ENCODE results near the gene C9orf72. TPM values are rescaled to one million over a fixed set of nuclear protein-coding genes. Genes with fewer than 3 reads are reported as not detected.
A peak's percentile ranks its signal among the peaks of the same experiment; 100 is the strongest.

Gene C9orf72
- polyA plus RNA-seq, 1 donor (not counting 4 experiments of a cell fraction or from before 2014, with no cell fraction given), result 7.7 TPM

DNA sequence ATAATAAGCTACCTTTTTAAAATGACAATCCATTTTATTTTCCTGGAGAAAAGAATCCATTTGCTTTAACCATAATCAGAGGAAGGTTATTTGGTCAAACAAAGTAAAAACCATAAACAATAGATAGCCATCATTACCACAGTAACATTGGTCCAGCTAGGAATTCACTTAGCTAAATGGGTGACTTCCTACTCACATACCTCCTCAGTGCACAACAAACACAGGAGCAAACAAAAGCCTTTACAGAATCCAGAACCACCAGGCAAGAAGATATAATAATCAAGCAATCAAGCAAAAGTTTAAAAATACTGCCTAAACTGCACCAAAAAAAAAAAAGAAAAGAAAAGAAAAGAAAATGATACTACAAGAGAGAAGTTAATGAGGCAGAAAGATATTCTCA, 50.1 kb downstream of the C9orf72 start:
- FAIRE-seq, result peak; percentile 67
- peak overlapping the region; percentile 10 for H3K4me2 ChIP-seq (ENCODE audit: control insufficient read depth, extremely low read depth, insufficient read depth, low read depth, low read length)
- TF ChIP-seq EZH2 (IDR thresholded peaks at IDR 0.05; ENCODE audit: low read length), result no peak
- TF ChIP-seq, protein P1, sequence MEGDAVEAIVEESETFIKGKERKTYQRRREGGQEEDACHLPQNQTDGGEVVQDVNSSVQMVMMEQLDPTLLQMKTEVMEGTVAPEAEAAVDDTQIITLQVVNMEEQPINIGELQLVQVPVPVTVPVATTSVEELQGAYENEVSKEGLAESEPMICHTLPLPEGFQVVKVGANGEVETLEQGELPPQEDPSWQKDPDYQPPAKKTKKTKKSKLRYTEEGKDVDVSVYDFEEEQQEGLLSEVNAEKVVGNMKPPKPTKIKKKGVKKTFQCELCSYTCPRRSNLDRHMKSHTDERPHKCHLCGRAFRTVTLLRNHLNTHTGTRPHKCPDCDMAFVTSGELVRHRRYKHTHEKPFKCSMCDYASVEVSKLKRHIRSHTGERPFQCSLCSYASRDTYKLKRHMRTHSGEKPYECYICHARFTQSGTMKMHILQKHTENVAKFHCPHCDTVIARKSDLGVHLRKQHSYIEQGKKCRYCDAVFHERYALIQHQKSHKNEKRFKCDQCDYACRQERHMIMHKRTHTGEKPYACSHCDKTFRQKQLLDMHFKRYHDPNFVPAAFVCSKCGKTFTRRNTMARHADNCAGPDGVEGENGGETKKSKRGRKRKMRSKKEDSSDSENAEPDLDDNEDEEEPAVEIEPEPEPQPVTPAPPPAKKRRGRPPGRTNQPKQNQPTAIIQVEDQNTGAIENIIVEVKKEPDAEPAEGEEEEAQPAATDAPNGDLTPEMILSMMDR (optimal IDR thresholded peaks at IDR 0.05 in 1 of 3, IDR thresholded peaks at IDR 0.05 in 1 of 3, conservative IDR thresholded peaks at IDR 0.05 in 1 of 3; ENCODE audit: extremely low read depth in 1 of 3, insufficient read depth in 2 of 3, low read length in 3 of 3), result no peak
- dilution Hi-C loops (cut with MboI; ENCODE audit: extremely low pct_ligation_motif_present, low sequenced_read_pairs), result no loop called here
- no peaks in the 10 kb centered on the region for H3K9me1 ChIP-seq (ENCODE audit: control insufficient read depth, extremely low read depth, insufficient read depth, low read length)
- H3K27ac ChIP-seq (ENCODE audit: control insufficient read depth, insufficient read depth, low read length), result peak overlapping the region; percentile 32
- no peaks in the 10 kb centered on the region for H3K9me3 ChIP-seq (ENCODE audit: control insufficient read depth, low read depth, low read length)
- no peak for DNase-seq (ENCODE audit: low read depth, low spot score)
- H4K20me1 ChIP-seq (ENCODE audit: control insufficient read depth, extremely low read depth, insufficient read depth, low read length), result no peaks in the 10 kb centered on the region
- H3K9ac ChIP-seq (ENCODE audit: control insufficient read depth, extremely low read depth, insufficient read depth, low read length), result no peak overlapping the region
- peaks cover 75% of the 10 kb centered on the region for H3K79me2 ChIP-seq (ENCODE audit: control insufficient read depth, insufficient read depth, low read length)
- H2AFZ ChIP-seq (ENCODE audit: control insufficient read depth, low read length), result no peak overlapping the region
- no peaks in the 10 kb centered on the region for H3K36me3 ChIP-seq (ENCODE audit: control insufficient read depth in 2 of 2, extremely low read depth in 1 of 2, insufficient read depth in 2 of 2, low read length in 2 of 2)
- H3K27me3 ChIP-seq (ENCODE audit: control insufficient read depth, extremely low read depth, insufficient read depth, low read length), result no peaks in the 10 kb centered on the region
- peak overlapping the region in 1 of 3 experiments; percentile 22 for H3K4me3 ChIP-seq (ENCODE audit: control insufficient read depth in 2 of 3, extremely low read depth in 1 of 3, insufficient read depth in 2 of 3, low read depth in 1 of 3, low read length in 3 of 3)
- peaks cover 78% of the 10 kb centered on the region for H3K4me1 ChIP-seq (ENCODE audit: control insufficient read depth, extremely low read depth, insufficient read depth, low read length)

DNA sequence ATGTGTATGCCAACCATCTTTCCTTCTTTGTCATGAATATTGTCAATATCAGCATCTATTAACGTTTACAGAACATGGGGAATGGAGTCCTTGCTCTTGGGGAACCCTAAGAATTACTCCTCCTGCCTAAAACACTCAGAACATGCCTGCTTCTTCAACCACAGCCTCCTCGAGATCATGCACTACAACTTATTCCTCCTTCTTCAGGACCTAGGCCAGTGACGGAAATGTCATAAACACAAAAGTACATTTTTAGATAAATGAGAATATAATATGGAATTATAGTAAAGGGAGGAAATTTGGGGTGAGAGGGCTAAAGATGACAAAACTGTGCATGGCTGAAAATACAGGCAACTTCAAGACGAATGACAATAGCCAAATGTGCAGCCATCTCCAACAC, 52.3 kb downstream of the C9orf72 start:
- Histone ChIP-seq H2AFZ (ENCODE audit: control insufficient read depth, low read length) (no peak overlapping the region), H3K27ac (ENCODE audit: control insufficient read depth, insufficient read depth, low read length) (peak overlapping the region; percentile 97), H3K9me3 (ENCODE audit: control insufficient read depth, low read depth, low read length) (no peaks in the 10 kb centered on the region), H3K79me2 (ENCODE audit: control insufficient read depth, insufficient read depth, low read length) (peaks cover 72% of the 10 kb centered on the region), H3K4me2 (ENCODE audit: control insufficient read depth, extremely low read depth, insufficient read depth, low read depth, low read length) (peak overlapping the region; percentile 78), H3K9ac (ENCODE audit: control insufficient read depth, extremely low read depth, insufficient read depth, low read length) (no peak overlapping the region), H3K4me1 (ENCODE audit: control insufficient read depth, extremely low read depth, insufficient read depth, low read length) (peaks cover 68% of the 10 kb centered on the region), H3K36me3 (ENCODE audit: control insufficient read depth in 2 of 2, extremely low read depth in 1 of 2, insufficient read depth in 2 of 2, low read length in 2 of 2) (no peaks in the 10 kb centered on the region), H3K9me1 (ENCODE audit: control insufficient read depth, extremely low read depth, insufficient read depth, low read length) (no peaks in the 10 kb centered on the region), H3K4me3 (ENCODE audit: control insufficient read depth in 2 of 3, extremely low read depth in 1 of 3, insufficient read depth in 2 of 3, low read depth in 1 of 3, low read length in 3 of 3) (peak overlapping the region in 1 of 3 experiments; percentile 4), H4K20me1 (ENCODE audit: control insufficient read depth, extremely low read depth, insufficient read depth, low read length) (no peaks in the 10 kb centered on the region), H3K27me3 (ENCODE audit: control insufficient read depth, extremely low read depth, insufficient read depth, low read length) (no peaks in the 10 kb centered on the region)
- DNase-seq (ENCODE audit: low read depth, low spot score) (no peak), FAIRE-seq (peak; percentile 69)
- TF ChIP-seq, protein P1 (optimal IDR thresholded peaks at IDR 0.05 in 1 of 3, IDR thresholded peaks at IDR 0.05 in 1 of 3, conservative IDR thresholded peaks at IDR 0.05 in 1 of 3; ENCODE audit: extremely low read depth in 1 of 3, insufficient read depth in 2 of 3, low read length in 3 of 3), result no peak
- no peak for TF ChIP-seq EZH2 (IDR thresholded peaks at IDR 0.05; ENCODE audit: low read length)
- dilution Hi-C loops (cut with MboI; ENCODE audit: extremely low pct_ligation_motif_present, low sequenced_read_pairs), result no loop called here
